Activated naive CD8-positive, alpha-beta T cell (primary cell): ENCODE data around the gene ZBTB44.

ENCODE experiments used
- H3K27ac Mint-ChIP-seq: one replicate; pipeline ENCODE4 v1.8.0; 2021; ENCODE audit warnings: mixed read lengths
- H3K27me3 Mint-ChIP-seq: one replicate; pipeline ENCODE4 v1.8.0; 2021; ENCODE audit warnings: mixed read lengths
- H3K36me3 Mint-ChIP-seq: one replicate; pipeline ENCODE4 v1.8.0; 2021; ENCODE audit warnings: mixed read lengths
- H3K4me1 Mint-ChIP-seq: one replicate; pipeline ENCODE4 v1.8.0; 2021; ENCODE audit warnings: low read depth, mixed read lengths
- H3K4me3 Mint-ChIP-seq: one replicate; pipeline ENCODE4 v1.8.0; 2021; ENCODE audit warnings: mild to moderate bottlenecking, mixed read lengths
- H3K9me3 Mint-ChIP-seq: one replicate; pipeline ENCODE4 v1.8.0; 2021; ENCODE audit warnings: low read depth, mixed read lengths

ZBTB44 gene

GRCh38 chr11:130179396-130180306 is 135.1 kb downstream of the ZBTB44 start:
- no peak overlapping the region for H3K27ac Mint-ChIP-seq
- H3K27me3 Mint-ChIP-seq: peaks cover 11% of the 10 kb centered on the region
- H3K4me1 Mint-ChIP-seq: no peaks in the 10 kb centered on the region
- no peak overlapping the region for H3K4me3 Mint-ChIP-seq
- peaks cover 6% of the 10 kb centered on the region for H3K9me3 Mint-ChIP-seq
- H3K36me3 Mint-ChIP-seq: no peaks in the 10 kb centered on the region

GRCh38 chr11:130178441-130179339 is 136.0 kb downstream of the ZBTB44 start:
- no peaks in the 10 kb centered on the region for H3K36me3 Mint-ChIP-seq
- no peaks in the 10 kb centered on the region for H3K4me1 Mint-ChIP-seq
- no peak overlapping the region for H3K4me3 Mint-ChIP-seq
- no peak overlapping the region for H3K27ac Mint-ChIP-seq
- H3K9me3 Mint-ChIP-seq: peaks cover 6% of the 10 kb centered on the region
- peaks cover 10% of the 10 kb centered on the region for H3K27me3 Mint-ChIP-seq

- Mint-ChIP-seq H3K27ac (no peak overlapping the region), H3K9me3 (peaks cover 6% of the 10 kb centered on the region), H3K36me3 (no peaks in the 10 kb centered on the region), H3K4me3 (no peak overlapping the region), H3K27me3 (peaks cover 7% of the 10 kb centered on the region), H3K4me1 (no peaks in the 10 kb centered on the region)
These were observed 136.9 kb downstream of the ZBTB44 start for GRCh38 chr11:130177782-130178181.
